ENCODE data around the gene SLC16A5.

- no peak for TF ChIP-seq SIN3A (IDR thresholded peaks at IDR 0.05; ENCODE audit: borderline replicate concordance, insufficient read depth, low read length)
- TF ChIP-seq POLR2AphosphoS5 (IDR thresholded peaks at IDR 0.05; ENCODE audit: low read depth, low read length): no peak; the same call in 1 of the 2 replicates
- TF ChIP-seq, protein P1, sequence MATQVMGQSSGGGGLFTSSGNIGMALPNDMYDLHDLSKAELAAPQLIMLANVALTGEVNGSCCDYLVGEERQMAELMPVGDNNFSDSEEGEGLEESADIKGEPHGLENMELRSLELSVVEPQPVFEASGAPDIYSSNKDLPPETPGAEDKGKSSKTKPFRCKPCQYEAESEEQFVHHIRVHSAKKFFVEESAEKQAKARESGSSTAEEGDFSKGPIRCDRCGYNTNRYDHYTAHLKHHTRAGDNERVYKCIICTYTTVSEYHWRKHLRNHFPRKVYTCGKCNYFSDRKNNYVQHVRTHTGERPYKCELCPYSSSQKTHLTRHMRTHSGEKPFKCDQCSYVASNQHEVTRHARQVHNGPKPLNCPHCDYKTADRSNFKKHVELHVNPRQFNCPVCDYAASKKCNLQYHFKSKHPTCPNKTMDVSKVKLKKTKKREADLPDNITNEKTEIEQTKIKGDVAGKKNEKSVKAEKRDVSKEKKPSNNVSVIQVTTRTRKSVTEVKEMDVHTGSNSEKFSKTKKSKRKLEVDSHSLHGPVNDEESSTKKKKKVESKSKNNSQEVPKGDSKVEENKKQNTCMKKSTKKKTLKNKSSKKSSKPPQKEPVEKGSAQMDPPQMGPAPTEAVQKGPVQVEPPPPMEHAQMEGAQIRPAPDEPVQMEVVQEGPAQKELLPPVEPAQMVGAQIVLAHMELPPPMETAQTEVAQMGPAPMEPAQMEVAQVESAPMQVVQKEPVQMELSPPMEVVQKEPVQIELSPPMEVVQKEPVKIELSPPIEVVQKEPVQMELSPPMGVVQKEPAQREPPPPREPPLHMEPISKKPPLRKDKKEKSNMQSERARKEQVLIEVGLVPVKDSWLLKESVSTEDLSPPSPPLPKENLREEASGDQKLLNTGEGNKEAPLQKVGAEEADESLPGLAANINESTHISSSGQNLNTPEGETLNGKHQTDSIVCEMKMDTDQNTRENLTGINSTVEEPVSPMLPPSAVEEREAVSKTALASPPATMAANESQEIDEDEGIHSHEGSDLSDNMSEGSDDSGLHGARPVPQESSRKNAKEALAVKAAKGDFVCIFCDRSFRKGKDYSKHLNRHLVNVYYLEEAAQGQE (IDR thresholded peaks at IDR 0.05; ENCODE audit: insufficient read depth in 1 of 2, low read depth in 2 of 2, low read length in 2 of 2): no peak
- no peak for TF ChIP-seq TAF1 (IDR thresholded peaks at IDR 0.05; ENCODE audit: borderline replicate concordance, insufficient read depth, low read length)
- TF ChIP-seq FOXP2 (optimal IDR thresholded peaks at IDR 0.05; ENCODE audit: borderline replicate concordance, extremely low read depth, extremely low read length, insufficient read depth): no peak
Measured at GRCh38 chr17:75135452-75135851, 47.7 kb downstream of the SLC16A5 start.
